Trophoblast cell (in vitro differentiated cells and primary cell): ENCODE data around the gene ARHGAP26.

ENCODE experiments used
- DNase-seq, 2 donors: peaks; one replicate each; pipeline ENCODE4 v3.0.0-alpha.2; 2016
- H2AFZ ChIP-seq: 2 replicates; pipeline ENCODE4 v1.6.1; 2013; ENCODE audit warnings: low read length, moderate library complexity, mild to moderate bottlenecking; ENCODE audit not compliant: insufficient read depth, poor library complexity
- H2AK5ac ChIP-seq: 2 replicates; pipeline ENCODE4 v1.6.1; 2013; ENCODE audit warnings: mild to moderate bottlenecking, low read length
- H2BK120ac ChIP-seq: 2 replicates; pipeline ENCODE4 v1.6.1; 2013; ENCODE audit warnings: low read length, mild to moderate bottlenecking, moderate library complexity; ENCODE audit not compliant: insufficient read depth, poor library complexity
- H2BK12ac ChIP-seq: 2 replicates; pipeline ENCODE4 v1.6.1; 2013; ENCODE audit warnings: mild to moderate bottlenecking, low read length, moderate library complexity
- H2BK5ac ChIP-seq: 2 replicates; pipeline ENCODE4 v1.6.1; 2013; ENCODE audit warnings: low read length, low read depth, moderate library complexity, mild to moderate bottlenecking; ENCODE audit not compliant: poor library complexity
- H3K14ac ChIP-seq: 2 replicates; pipeline ENCODE4 v1.6.1; 2013; ENCODE audit warnings: mild to moderate bottlenecking, low read length
- H3K18ac ChIP-seq: 2 replicates; pipeline ENCODE4 v1.6.1; 2013; ENCODE audit warnings: mild to moderate bottlenecking, low read length
- H3K23ac ChIP-seq: 2 replicates; pipeline ENCODE4 v1.6.1; 2013; ENCODE audit warnings: low read length
- H3K27ac ChIP-seq: 2 replicates; pipeline ENCODE4 v1.5.1; 2013; ENCODE audit warnings: low read depth, mild to moderate bottlenecking, inconsistent platforms, low read length, moderate library complexity
- H3K27me3 ChIP-seq: 2 replicates; pipeline ENCODE4 v1.6.1; 2013; ENCODE audit warnings: inconsistent platforms, mild to moderate bottlenecking, low read length, moderate library complexity; ENCODE audit not compliant: insufficient read depth
- H3K36me3 ChIP-seq, 2 experiments: 1 replicate in 1 of 2; 2 replicates in 1 of 2; pipeline ENCODE4 v1.6.1; 2013; ENCODE audit warnings: low read length in 2 of 2, mild to moderate bottlenecking in 2 of 2, moderate library complexity in 1 of 2; ENCODE audit not compliant: insufficient read depth in 2 of 2, control insufficient read depth in 1 of 2
- H3K4ac ChIP-seq: 2 replicates; pipeline ENCODE4 v1.6.1; 2013; ENCODE audit warnings: low read depth, mild to moderate bottlenecking, low read length, moderate library complexity
- H3K4me1 ChIP-seq, 2 experiments: 1 replicate in 1 of 2; 2 replicates in 1 of 2; pipeline ENCODE4 v1.6.1; 2013; ENCODE audit warnings: low read length in 2 of 2, mild to moderate bottlenecking in 2 of 2, moderate library complexity in 1 of 2; ENCODE audit not compliant: insufficient read depth in 2 of 2, control insufficient read depth in 1 of 2
- H3K4me2 ChIP-seq: 2 replicates; pipeline ENCODE4 v1.6.1; 2013; ENCODE audit warnings: inconsistent platforms, mild to moderate bottlenecking, low read length, moderate library complexity
- H3K4me3 ChIP-seq: 2 replicates; pipeline ENCODE4 v1.5.1; 2013; ENCODE audit warnings: mild to moderate bottlenecking, low read depth, low read length, inconsistent platforms
- H3K79me1 ChIP-seq: one replicate; pipeline ENCODE4 v1.6.1; 2013; ENCODE audit warnings: low read length
- H3K79me2 ChIP-seq: 2 replicates; pipeline ENCODE4 v1.6.1; 2013; ENCODE audit warnings: low read length, mild to moderate bottlenecking; ENCODE audit not compliant: control insufficient read depth, insufficient read depth, poor library complexity
- H3K9ac ChIP-seq: 2 replicates; pipeline ENCODE4 v1.6.1; 2013; ENCODE audit warnings: mild to moderate bottlenecking, low read length
- H3K9me3 ChIP-seq: 2 replicates; pipeline ENCODE4 v1.6.1; 2013; ENCODE audit warnings: low read depth, mild to moderate bottlenecking, control low read depth, inconsistent platforms, low read length; ENCODE audit not compliant: insufficient read depth
- H4K12ac ChIP-seq: 2 replicates; pipeline ENCODE4 v1.6.1; 2013; ENCODE audit warnings: low read depth, mild to moderate bottlenecking, low read length, moderate library complexity
- H4K8ac ChIP-seq: 2 replicates; pipeline ENCODE4 v1.6.1; 2013; ENCODE audit warnings: low read depth, mild to moderate bottlenecking, low read length, moderate library complexity
- H4K91ac ChIP-seq: one replicate; pipeline ENCODE4 v1.6.1; 2013; ENCODE audit warnings: low read depth, mild to moderate bottlenecking, low read length, moderate library complexity
- WGBS: extraction: QIAGEN DNeasy Blood & Tissue Kit; methylation state at CpG from one replicate; pipeline ENCODE4 v1.1.7; 2013; ENCODE audit warnings: missing lambda C conversion rate; ENCODE audit not compliant: insufficient read length, insufficient coverage; ENCODE audit errors: extremely low coverage; 5-methylcytosine and 5-hydroxymethylcytosine counted together

Gene ARHGAP26

DNA sequence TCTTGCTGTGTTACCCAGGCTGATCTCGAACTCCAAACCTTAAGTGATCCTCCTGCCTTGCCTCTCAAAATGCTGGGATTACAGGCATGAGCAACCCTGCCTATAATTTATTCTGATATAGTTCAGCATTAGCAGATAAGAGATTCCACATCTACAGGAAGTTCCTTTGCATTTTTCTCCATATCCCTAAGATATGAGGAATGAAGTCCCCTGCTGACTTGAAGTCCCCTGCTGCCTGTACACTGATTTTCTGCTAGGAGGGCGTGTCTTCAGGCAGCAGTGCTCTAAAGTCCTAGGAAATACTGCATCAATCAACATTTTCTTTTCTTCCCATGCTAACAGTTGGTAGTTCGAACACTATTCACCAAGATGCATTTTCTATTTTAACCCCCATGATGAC, 105.8 kb downstream of the ARHGAP26 start:
- no peak overlapping the region for H3K4me2 ChIP-seq
- no peak overlapping the region for H3K9ac ChIP-seq
- H2AK5ac ChIP-seq, result no peak overlapping the region
- H3K4ac ChIP-seq, result no peak overlapping the region
- no peak overlapping the region for H2BK12ac ChIP-seq
- no peak overlapping the region for H3K18ac ChIP-seq
- no CpG with 5 or more reads among the region's 3 CpGs for WGBS
- H4K91ac ChIP-seq, result no peak overlapping the region
- no peak overlapping the region for H2AFZ ChIP-seq
- H3K23ac ChIP-seq, result no peak overlapping the region
- no peaks in the 10 kb centered on the region for H3K36me3 ChIP-seq
- no peaks in the 10 kb centered on the region for H3K79me1 ChIP-seq
- H4K12ac ChIP-seq, result no peak overlapping the region
- no peak overlapping the region for H2BK120ac ChIP-seq
- H3K4me3 ChIP-seq, result no peak overlapping the region
- no peak overlapping the region for H3K27ac ChIP-seq
- H2BK5ac ChIP-seq, result no peak overlapping the region
- no peaks in the 10 kb centered on the region for H3K9me3 ChIP-seq
- H3K4me1 ChIP-seq, result peaks cover under 1 to 4% of the 10 kb centered on the region in 2 experiments
- H4K8ac ChIP-seq, result no peak overlapping the region
- no peaks in the 10 kb centered on the region for H3K27me3 ChIP-seq
- no peaks in the 10 kb centered on the region for H3K79me2 ChIP-seq
- no peak for DNase-seq
- H3K14ac ChIP-seq, result no peak overlapping the region

DNA sequence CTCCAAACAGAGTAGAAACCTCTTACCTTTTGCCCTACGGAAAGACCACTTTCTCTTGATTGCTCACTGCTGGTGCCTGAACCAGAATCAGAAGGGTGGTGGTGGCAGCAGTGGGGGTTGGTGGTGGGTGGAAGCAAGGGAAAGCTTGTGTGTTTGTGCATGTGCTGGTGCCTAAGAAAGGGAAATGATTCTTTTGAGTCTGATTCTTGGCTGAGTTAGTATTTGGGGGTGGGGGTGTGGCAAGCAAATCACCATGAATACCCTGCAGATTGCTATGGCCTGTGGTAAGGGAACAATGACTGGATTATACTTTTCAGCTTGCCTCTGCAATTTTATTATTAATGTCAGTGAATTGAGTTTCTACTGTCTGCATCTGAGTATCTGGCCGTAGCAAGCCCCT, 106.6 kb downstream of the ARHGAP26 start:
- Histone ChIP-seq H3K4me3 (no peak overlapping the region), H3K27me3 (no peaks in the 10 kb centered on the region), H3K79me2 (no peaks in the 10 kb centered on the region)

GRCh38 chr5:142878111-142878510, 107.9 kb downstream of the ARHGAP26 start:
- Histone ChIP-seq H2AK5ac (no peak overlapping the region), H3K27me3 (no peaks in the 10 kb centered on the region), H4K8ac (no peak overlapping the region), H3K79me1 (no peaks in the 10 kb centered on the region), H3K4me1 (peaks cover 2 to 5% of the 10 kb centered on the region in 2 experiments), H4K12ac (no peak overlapping the region), H3K9me3 (no peaks in the 10 kb centered on the region), H3K4me3 (no peak overlapping the region), H3K36me3 (no peaks in the 10 kb centered on the region), H4K91ac (no peak overlapping the region), H3K9ac (no peak overlapping the region), H3K23ac (no peak overlapping the region), H3K4me2 (no peak overlapping the region), H3K14ac (no peak overlapping the region), H2BK120ac (no peak overlapping the region), H3K79me2 (no peaks in the 10 kb centered on the region), H2AFZ (no peak overlapping the region), H3K18ac (no peak overlapping the region), H3K4ac (no peak overlapping the region), H2BK5ac (no peak overlapping the region), H3K27ac (no peak overlapping the region), H2BK12ac (no peak overlapping the region)
- WGBS, result no CpG with 5 or more reads among the region's 7 CpGs
- DNase-seq, result no peak

More for the DNA sequence above, 106.6 kb downstream of the ARHGAP26 start:
- H3K4me2 ChIP-seq, result no peak overlapping the region
- no peaks in the 10 kb centered on the region for H3K79me1 ChIP-seq
- H3K36me3 ChIP-seq, result no peaks in the 10 kb centered on the region
- no peak overlapping the region for H2AK5ac ChIP-seq
- H4K12ac ChIP-seq, result no peak overlapping the region
- H3K4me1 ChIP-seq, result peaks cover 3 to 4% of the 10 kb centered on the region in 2 experiments
- H3K23ac ChIP-seq, result no peak overlapping the region
- no peak overlapping the region for H3K27ac ChIP-seq
- no CpG with 5 or more reads among the region's 2 CpGs for WGBS
- no peak overlapping the region for H4K8ac ChIP-seq
- H2BK120ac ChIP-seq, result no peak overlapping the region
- H3K14ac ChIP-seq, result no peak overlapping the region
- DNase-seq, result no peak
- no peak overlapping the region for H3K4ac ChIP-seq
- no peak overlapping the region for H3K9ac ChIP-seq
- H4K91ac ChIP-seq, result no peak overlapping the region
- no peak overlapping the region for H2BK12ac ChIP-seq
- no peak overlapping the region for H2BK5ac ChIP-seq
- no peak overlapping the region for H2AFZ ChIP-seq
- no peak overlapping the region for H3K18ac ChIP-seq
- H3K9me3 ChIP-seq, result no peaks in the 10 kb centered on the region

DNA sequence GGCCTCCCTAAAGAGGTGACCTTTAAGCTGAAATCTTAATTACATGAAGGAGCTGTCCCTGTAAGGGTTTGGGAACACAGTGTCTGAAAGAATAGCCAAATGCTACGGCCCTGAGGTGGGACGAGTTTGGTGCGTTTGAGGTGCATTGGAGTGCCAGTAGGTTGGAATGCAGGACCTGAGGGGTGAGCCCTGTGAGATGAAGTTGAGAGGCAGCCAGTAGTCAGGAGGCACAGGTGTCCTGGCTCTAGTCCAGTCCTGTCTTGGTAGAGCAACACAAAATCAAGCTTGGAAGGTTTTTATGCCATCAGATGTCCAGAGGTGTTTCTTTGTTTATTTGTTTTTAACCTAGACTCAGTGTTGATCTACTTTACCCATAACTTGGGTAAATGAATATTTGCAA, 108.5 kb downstream of the ARHGAP26 start:
- H2BK12ac ChIP-seq, result no peak overlapping the region
- H4K8ac ChIP-seq, result no peak overlapping the region
- H3K79me1 ChIP-seq, result no peaks in the 10 kb centered on the region
- WGBS, result no CpG with 5 or more reads among the region's 3 CpGs
- H3K4me3 ChIP-seq, result no peak overlapping the region
- no peak overlapping the region for H3K23ac ChIP-seq
- H3K18ac ChIP-seq, result no peak overlapping the region
- H3K79me2 ChIP-seq, result no peaks in the 10 kb centered on the region
- H2AFZ ChIP-seq, result no peak overlapping the region
- no peaks in the 10 kb centered on the region for H3K36me3 ChIP-seq
- no peak for DNase-seq
- no peak overlapping the region for H4K12ac ChIP-seq
- H3K4me1 ChIP-seq, result peaks cover 2 to 9% of the 10 kb centered on the region in 2 experiments
- no peaks in the 10 kb centered on the region for H3K9me3 ChIP-seq
- H3K4me2 ChIP-seq, result no peak overlapping the region
- H2BK120ac ChIP-seq, result no peak overlapping the region
- no peak overlapping the region for H2BK5ac ChIP-seq
- no peak overlapping the region for H4K91ac ChIP-seq
- no peak overlapping the region for H3K27ac ChIP-seq
- H2AK5ac ChIP-seq, result no peak overlapping the region
- no peak overlapping the region for H3K9ac ChIP-seq
- no peak overlapping the region for H3K14ac ChIP-seq
- no peaks in the 10 kb centered on the region for H3K27me3 ChIP-seq
- H3K4ac ChIP-seq, result no peak overlapping the region
